Dedifferentiated amniotic fluid mesenchymal stem cell (primary cell): Measurements from ENCODE around the gene GREB1L.
A peak's percentile ranks its signal among the peaks of the same experiment; 100 is the strongest.
"Not testable (repeated sequence)": the region's sequence is repeated elsewhere in the genome, so short reads cannot be mapped to it uniquely, and the experiment has no call there.

ENCODE experiments used
- DNase-seq: peaks from one replicate; pipeline ENCODE4 v3.0.0-alpha.2; 2016; ENCODE audit errors: extremely low spot score

GREB1L gene

GRCh38 chr18:21366896-21367295, 124.9 kb downstream of the GREB1L start:
- DNase-seq, result no peak

GRCh38 chr18:21369146-21369545, 127.1 kb downstream of the GREB1L start:
- no peak for DNase-seq

GRCh38 chr18:21369597-21369996, 127.6 kb downstream of the GREB1L start:
- not testable (repeated sequence) for DNase-seq

- DNase-seq, result no peak
These were observed 141.0 kb downstream of the GREB1L start for GRCh38 chr18:21383031-21383430.

- DNase-seq, result no peak
These were observed 144.7 kb downstream of the GREB1L start for GRCh38 chr18:21386523-21387240.

GRCh38 chr18:21387886-21388285, 145.9 kb downstream of the GREB1L start:
- no peak for DNase-seq

- no peak for DNase-seq
These were observed 147.3 kb downstream of the GREB1L start for GRCh38 chr18:21389283-21389682.

- DNase-seq, result no peak
These were observed 147.9 kb downstream of the GREB1L start for GRCh38 chr18:21389903-21390302.

GRCh38 chr18:21391074-21391673, 149.1 kb downstream of the GREB1L start:
- peak; percentile 41 for DNase-seq

GRCh38 chr18:21393986-21394385, 152.0 kb downstream of the GREB1L start:
- DNase-seq, result no peak

GRCh38 chr18:21398121-21398520, 156.1 kb downstream of the GREB1L start:
- DNase-seq, result no peak

- no peak for DNase-seq
These were observed 160.2 kb downstream of the GREB1L start for GRCh38 chr18:21402272-21402671.

GRCh38 chr18:21404426-21404825, 162.4 kb downstream of the GREB1L start:
- no peak for DNase-seq

GRCh38 chr18:21406116-21406515, 164.1 kb downstream of the GREB1L start:
- no peak for DNase-seq

GRCh38 chr18:21408681-21409080, 166.6 kb downstream of the GREB1L start:
- DNase-seq, result no peak

GRCh38 chr18:21433436-21433835, 191.4 kb downstream of the GREB1L start:
- no peak for DNase-seq

GRCh38 chr18:21439431-21439846, 197.4 kb downstream of the GREB1L start:
- peak; percentile 70 for DNase-seq

- DNase-seq, result no peak
These were observed 199.6 kb downstream of the GREB1L start for GRCh38 chr18:21441670-21442069.

GRCh38 chr18:21443776-21444464, 201.9 kb downstream of the GREB1L start:
- DNase-seq, result no peak

GRCh38 chr18:21444465-21445212, 202.6 kb downstream of the GREB1L start:
- peak; percentile 76 for DNase-seq

GRCh38 chr18:21448299-21448698, 206.3 kb downstream of the GREB1L start:
- DNase-seq, result no peak
